ENCODE measurements around the gene FAM9A.
A peak's percentile ranks its signal among the peaks of the same experiment; 100 is the strongest.

The FAM9A gene

GRCh38 chrX:8823698-8824097, 22.5 kb upstream of the FAM9A start:
- no peak overlapping the region for H3K27ac ChIP-seq
- TF ChIP-seq CTCF (conservative IDR thresholded peaks at IDR 0.05): no peak
- TF ChIP-seq ZFX (IDR thresholded peaks at IDR 0.05): no peak

- TF ChIP-seq CTCF (conservative IDR thresholded peaks at IDR 0.05) (no peak), ZFX (IDR thresholded peaks at IDR 0.05) (no peak)
- H3K27ac ChIP-seq: no peak overlapping the region
Measured at GRCh38 chrX:8822002-8822401, 20.8 kb upstream of the FAM9A start.

GRCh38 chrX:8820910-8821527, 19.8 kb upstream of the FAM9A start:
- H3K27ac ChIP-seq: no peak overlapping the region
- TF ChIP-seq CTCF (conservative IDR thresholded peaks at IDR 0.05): no peak
- TF ChIP-seq ZFX (IDR thresholded peaks at IDR 0.05): no peak

- H3K27ac ChIP-seq: no peak overlapping the region
- no peak for TF ChIP-seq ZFX (IDR thresholded peaks at IDR 0.05)
- TF ChIP-seq CTCF (conservative IDR thresholded peaks at IDR 0.05): peak; percentile 78
Measured at GRCh38 chrX:8815460-8816065, 14.4 kb upstream of the FAM9A start.

- no peak for TF ChIP-seq ZFX (IDR thresholded peaks at IDR 0.05)
- H3K27ac ChIP-seq: no peak overlapping the region
Measured at GRCh38 chrX:8813036-8813435, 11.9 kb upstream of the FAM9A start.

GRCh38 chrX:8811611-8812010, 10.4 kb upstream of the FAM9A start:
- TF ChIP-seq ZFX (IDR thresholded peaks at IDR 0.05) (no peak), CTCF (conservative IDR thresholded peaks at IDR 0.05) (no peak)
- no peak overlapping the region for H3K27ac ChIP-seq

GRCh38 chrX:8808661-8809060, 7.5 kb upstream of the FAM9A start:
- no peak overlapping the region for H3K27ac ChIP-seq
- no peak for TF ChIP-seq ZFX (IDR thresholded peaks at IDR 0.05)
- TF ChIP-seq CTCF (conservative IDR thresholded peaks at IDR 0.05): no peak

- H3K27ac ChIP-seq: no peak overlapping the region
- no peak for TF ChIP-seq CTCF (conservative IDR thresholded peaks at IDR 0.05)
Measured at GRCh38 chrX:8805974-8806373, 4.8 kb upstream of the FAM9A start.
